Stimulated activated CD4-positive, alpha-beta T cell treated with anti-CD3 and anti-CD28 coated beads, Interleukin-15, amount 100 ng/mL, for 48 hours (primary cell): ENCODE measurements around the gene CPD.
"Not testable (repeated sequence)": the region's sequence is repeated elsewhere in the genome, so short reads cannot be mapped to it uniquely, and the experiment has no call there.

Experiments
- DNase-seq, 2 donors: peaks; one replicate each; pipeline ENCODE4 v3.0.0-alpha.2; 2020; ENCODE audit warnings: low read depth in 2 of 2

The CPD gene

DNA sequence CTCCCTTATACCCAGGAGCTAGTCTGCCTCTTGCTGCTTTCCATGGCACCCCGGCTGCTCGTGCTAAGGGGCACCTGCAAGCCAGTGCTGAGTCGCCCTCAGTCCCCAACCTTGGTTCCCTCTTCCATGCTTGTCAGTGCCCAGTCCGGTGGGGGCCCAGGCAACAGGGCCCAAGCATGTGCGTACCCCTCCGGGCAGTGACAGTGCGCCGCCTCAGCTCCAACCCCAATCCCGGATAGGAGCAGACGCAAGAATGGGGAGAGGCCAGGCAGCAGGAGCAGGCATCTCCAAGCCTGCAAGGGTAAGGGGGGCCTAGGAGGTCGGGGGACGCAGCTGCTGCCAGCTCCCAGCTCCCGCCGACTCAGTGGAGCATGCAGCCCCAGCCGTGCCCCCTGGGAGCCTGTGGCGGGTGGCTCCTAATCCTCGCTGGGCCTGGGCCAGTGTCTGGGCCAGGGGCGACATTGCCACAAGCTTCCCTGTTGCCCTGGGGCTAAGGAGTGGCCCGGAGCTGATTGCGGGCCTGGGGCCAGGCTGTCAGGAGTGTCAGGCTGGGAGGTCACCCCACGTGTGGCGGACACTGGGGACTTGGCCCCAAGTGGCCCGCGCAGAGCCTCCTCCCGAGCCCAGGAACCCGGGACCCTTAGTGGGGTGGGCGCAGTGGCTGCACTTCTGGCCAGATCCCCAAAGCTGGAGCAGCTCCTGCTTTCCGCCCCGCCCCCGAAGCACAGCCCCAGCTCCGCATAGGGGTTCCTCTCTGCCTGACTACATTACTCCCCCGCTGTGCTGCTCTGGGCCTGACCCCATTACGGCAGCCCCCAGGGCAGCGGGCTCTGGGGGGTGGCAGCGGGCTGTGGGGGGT is 9.8 kb downstream of the CPD start:
- DNase-seq = no peak

DNA sequence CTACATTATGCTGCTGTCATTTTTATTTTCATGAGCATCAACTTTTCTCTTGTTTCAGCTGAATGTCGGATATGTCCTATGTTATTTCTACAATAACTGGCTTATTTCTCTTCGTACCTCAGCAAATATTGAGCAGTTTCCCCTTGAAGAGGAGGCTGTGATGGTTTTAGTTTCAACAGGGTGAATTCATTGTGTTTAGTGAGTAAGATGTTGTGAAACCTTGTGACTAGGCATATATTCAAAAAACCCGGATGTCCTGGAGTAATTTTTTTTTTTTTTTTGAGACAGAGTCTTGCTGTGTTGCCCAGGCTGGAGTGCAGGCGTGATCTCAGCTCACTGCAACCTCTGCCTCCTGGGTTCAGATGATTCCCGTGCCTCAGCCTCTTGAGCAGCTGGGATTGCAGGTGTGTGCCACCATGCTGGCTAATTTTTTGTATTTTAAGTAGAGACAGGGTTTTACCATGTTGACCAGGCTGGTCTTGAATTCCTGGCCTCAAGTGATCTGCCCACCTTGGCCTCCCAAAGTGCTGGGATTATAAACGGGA is 11.1 kb downstream of the CPD start:
- no peak for DNase-seq

DNA sequence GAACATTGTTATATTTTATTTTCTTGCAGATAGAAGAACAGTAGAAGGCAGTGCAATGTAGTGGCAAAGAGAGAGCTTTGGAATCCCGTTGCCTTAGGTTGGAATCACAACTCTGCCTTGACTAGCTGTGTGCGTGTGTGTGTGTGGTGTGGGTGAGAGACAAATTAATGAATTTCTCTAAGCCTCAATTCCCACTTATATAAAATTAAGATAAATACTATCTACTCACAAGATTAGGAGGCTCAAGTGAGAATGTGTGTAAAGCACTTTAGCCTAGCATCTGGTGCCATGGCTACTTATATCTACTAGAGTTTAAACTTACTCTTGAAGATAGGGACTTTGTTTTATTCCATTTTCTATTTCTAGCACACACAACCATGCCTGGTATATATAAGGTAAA is 12.8 kb downstream of the CPD start:
- DNase-seq = no peak

DNA sequence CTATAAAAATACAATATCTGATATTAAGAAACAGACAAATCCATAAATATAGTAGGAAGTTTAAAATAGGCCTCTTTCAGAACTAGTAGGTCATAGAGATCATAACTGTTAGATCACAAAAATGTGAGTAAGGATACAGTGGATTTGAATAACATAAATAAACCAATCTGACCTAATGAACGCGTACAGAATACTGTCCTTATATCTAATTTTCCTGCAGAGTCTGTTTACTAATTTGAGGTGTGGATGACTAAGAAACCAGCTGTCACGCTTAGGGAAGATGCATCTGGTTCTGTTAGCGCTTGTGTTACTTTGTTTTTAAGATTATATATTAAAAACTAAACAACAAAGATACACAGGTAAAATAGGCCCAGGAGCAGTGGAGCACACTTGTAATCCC is 14.8 kb downstream of the CPD start:
- no peak for DNase-seq

DNA sequence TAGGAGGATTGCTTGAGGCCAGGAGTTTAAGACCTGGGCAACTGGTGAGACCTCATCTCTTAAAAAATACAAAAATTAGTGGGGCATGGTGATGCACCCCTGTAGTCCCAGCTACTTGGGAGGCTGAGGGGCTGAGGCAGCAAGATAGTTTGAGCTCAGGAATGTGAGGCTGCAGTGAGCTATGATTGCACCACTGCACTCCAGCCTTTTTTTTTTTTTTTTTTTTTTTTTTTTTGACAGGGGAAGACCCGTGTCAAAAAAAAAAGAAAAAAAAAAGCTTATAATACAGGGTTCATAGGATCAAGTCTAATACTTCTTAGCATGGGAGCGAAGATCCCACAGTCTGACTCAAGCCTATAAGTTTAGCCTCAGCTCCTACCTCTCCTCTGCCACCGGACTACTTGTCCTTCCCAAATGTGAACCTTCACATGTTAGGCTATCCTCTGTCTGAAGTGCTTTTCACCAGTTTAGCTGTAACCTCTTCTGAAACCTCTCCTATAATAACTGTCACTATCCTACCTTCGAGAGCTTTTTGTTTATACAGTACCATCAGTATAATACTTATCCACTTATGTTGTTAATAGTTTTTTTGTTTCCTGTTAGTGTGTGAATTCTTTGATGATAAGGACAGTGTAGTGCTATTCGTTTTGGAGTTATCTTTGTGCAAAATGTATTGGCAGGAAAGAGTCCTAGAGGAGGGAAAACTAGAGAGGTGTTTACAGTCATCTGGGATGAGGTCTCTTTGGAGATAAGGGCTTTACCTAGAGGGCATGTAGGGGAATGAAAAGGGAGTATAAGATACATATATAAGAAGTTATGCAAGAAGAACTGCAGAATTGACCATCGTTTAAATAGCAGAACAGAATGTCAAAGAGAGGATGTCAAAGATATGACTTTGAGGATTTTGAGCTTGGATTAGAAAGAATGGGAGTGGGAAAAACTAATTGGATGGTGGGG is 15.5 kb downstream of the CPD start:
- DNase-seq = no peak

DNA sequence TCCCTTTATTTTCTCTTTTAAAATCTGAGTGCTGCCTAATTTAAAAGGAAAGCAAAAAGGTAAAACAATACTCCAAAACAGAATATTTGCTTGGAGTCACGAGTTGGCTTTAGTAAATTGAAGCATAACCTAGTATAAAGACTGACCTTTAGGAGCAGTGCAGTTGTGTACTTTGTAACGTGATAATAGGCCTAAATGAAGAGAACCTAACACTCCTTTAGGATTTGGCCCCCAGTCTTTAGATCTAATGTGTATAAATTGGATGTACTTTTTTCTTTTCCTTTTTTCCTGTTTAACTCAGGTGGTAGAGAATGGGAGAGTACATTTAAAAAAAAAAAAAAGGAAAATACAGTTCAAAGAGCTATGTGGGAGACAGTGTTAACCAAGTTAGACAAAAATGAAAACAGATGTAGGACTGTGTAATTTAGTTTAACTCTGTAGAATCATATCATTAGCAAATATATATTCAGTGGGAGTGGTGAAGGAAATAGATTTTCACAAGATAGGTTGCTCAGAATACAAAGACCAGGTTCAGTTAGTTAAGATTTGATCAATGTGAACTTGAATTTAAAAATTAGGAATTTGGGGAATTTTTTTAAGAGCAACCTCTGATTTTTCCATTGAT is 16.8 kb downstream of the CPD start:
- no peak for DNase-seq

DNA sequence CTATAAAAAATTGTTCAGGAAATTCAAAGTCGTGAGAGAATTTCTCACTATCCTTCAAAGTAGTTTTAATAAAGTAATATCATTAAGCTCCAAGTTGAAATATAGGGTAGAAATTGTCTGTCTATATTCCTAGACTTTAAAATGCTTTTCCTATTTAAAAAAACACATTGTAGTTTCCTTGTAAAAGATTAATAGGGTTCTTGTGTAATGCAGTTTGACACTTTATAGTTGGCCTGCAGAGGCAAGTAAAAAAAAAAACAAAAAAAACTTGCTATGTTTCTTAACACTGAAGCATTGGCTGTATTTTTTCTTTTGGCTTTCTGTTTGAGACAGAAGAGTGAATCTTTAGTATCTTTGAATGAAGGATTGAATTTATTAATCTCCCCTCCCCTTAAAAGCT is 17.4 kb downstream of the CPD start:
- no peak for DNase-seq

DNA sequence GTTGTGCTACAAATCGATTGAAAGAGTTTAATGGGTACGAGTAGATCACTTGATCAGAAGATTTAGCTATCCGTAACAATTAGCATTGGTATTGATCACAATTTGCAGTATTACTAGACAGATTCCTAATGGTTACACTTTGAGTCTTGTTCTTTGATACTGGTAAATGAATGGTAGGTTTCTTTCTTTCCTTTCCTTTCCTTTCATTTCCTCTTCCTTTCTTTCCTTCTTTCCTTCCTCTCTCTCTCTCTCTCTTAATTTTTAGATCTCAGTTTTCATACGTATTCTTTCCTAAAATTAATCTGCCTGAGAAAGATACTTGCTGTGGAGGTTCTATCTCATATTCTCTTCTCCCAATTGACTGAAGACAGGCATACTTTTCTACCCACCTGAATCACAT is 17.9 kb downstream of the CPD start:
- no peak for DNase-seq

DNA sequence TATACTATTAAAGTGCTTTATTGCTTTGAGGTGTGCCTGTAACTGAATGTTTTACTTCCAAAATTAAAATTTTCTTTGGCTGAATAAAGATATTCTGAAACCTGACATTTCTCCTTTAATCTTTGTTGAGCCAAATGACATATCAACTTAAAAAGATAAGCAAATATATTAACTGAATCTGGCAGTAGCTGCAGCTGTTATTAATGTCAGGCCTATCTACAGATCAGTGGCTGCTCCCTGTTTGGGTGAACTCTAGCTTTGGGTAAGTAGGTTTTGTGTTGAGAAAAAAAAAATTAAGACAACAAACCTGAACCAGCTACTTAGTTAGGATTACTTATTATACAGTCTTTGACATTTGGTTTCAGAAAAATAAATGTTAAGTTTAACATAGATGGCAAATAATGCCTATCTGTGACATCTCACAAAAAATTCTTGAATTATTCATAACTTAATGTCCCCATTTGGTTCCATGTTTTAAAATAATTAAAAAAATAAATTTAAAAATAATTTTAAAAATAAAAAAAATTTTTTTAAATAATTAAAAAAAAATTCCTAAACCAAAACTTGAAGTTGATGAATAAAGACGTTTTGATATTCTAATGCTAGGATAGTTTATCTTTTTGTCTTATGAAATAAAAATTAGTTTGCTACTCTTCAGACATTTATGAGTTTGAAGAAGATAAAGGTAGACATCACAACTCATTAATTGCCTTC is 19.8 kb downstream of the CPD start:
- DNase-seq = no peak

DNA sequence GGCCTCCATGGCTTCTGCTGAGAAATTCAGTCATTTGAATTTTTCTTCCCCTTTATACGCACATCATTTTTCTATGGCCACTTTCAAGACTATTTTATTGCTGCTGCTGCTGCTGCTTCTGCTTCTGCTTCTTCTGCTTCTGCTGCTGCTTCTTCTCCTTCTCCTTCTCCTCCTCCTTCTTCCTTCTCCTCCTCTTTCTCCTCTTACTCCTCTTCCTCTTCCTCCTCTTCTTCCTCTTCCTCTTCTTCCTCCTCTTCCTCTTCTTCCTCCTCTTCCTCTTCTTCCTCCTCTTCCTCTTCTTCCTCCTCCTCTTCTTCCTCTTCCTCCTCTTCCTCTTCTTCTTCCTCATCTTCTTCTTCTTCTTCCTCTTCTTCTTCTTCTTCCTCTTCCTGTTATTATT is 22.4 kb downstream of the CPD start:
- DNase-seq = no peak

DNA sequence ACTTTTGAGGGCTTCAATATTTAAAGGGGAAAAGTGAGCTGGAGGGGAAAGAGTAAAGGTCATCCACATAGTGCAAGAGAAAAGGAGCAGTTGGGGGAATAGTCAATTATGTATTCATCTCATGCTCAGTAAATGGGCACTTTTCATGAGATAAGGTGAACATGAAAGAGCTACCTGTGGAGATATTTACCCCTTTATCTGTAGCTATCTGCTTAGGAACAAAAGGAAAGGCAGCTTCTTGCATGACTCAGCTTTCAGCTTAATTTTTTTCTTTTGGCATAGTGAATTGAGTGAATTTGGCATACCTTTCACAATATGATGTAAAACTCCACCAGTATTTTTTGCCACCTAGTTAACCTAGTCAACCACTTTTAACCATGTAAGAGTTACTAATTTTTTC is 26.4 kb downstream of the CPD start:
- DNase-seq = no peak

DNA sequence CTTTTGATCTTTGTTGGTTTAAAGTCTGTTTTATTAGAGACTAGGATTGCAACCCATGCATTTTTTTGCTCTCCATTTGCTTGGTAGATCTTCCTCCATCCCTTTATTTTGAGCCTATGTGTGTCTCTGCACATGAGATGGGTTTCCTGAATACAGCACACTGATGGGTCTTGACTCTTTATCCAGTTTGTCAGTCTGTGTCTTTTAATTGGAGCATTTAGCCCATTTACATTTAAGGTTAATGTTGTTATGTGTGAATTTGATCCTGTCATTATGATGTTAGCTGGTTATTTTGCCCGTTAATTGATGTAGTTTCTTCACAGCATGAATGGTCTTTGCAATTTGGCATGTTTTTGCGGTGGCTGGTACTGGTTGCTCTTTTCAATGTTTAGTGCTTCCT is 31.9 kb downstream of the CPD start:
- DNase-seq = not testable (repeated sequence)

DNA sequence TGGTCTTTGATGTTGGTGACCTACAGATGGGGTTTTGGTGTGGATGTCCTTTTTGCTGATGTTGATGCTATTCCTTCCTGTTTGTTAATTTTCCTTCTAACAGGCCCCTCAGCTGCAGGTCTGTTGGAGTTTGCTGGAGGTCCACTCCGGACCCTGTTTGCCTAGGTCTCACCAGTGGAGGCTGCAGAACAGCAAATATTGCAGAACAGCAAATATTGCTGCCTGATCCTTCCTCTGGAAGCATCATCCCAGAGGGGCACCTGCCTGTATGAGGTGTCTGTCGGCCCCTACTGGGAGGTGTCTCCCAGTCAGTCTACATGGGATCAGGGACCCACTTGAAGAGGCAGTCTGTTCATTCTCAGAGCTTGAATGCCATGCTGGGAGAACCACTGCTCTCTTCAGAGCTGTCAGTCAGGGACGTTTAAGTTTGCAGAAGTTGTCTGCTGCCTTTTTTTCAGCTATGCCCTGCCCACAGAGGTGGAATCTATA is 33.3 kb downstream of the CPD start:
- not testable (repeated sequence) for DNase-seq

DNA sequence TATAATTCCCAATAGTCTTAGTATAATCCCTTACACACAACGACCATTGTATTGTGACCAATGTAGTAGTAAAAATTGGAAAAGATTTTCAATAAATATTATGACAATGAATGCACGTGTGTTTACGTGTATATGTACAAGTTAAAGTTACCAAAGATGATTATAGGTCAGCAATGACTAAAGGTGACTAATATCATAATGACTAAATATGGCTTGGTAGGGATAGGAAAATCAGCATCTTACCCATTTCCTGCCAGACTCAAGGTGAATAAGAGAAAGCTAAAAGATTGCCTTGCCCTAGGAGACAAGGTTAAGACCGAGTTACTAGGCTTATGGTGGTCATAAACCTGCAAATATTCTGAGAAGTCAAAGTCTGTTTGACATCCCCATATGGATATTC is 34.4 kb downstream of the CPD start:
- no peak for DNase-seq

DNA sequence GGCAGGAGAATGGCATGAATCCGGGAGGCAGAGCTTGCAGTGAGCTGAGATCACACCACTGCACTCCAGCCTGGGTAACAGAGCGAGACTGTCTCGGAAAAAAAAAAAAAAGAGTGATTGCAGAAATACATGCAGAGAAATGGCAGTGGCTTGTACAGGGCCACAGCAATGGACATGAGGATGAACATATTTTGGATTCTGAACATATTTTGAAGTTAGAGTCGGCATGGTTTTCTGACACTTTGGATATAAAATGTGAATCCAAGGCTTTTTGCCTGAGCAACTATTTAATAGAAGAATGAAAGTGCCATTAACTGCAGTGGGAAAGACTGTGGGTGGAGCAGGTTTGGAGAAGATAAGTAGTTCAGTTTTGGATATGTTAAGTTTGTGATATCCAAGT is 35.8 kb downstream of the CPD start:
- no peak for DNase-seq

DNA sequence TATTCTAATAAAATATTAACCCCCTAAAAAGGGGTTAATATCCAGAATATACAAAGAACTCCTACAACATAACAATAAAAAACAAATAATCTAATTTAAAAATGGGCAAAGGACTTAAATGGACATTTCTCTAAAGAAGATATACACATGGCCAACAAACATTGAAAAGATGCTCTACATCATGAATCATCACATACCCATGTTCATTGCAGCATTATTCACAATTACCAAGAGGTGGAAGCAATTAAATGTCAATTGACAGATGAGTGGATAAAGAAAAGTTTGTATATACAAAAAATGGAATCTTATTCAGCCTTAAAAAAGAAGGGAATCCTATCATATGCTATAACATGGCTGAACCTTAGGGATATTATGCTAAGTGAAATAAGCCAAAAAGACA is 36.8 kb downstream of the CPD start:
- no peak for DNase-seq

DNA sequence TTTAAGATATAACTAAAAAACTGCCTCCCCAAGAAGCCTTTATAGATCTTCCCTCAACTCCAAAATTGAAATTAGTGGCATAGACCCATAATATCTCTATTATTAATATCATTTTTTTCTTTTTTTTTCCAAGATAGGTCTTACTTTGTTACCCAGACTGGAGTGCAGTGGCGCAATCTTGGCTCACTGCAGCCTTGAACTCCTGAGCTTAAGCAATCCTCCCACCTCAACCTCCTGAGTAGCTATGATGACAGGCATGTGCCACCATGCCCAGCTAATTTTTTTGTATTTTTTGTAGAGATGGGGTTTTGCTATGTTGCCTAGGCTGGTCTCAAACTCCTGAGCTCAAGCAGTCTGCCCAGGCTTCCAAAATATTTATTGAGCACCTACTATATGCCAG is 39.3 kb downstream of the CPD start:
- DNase-seq = not testable (repeated sequence)

DNA sequence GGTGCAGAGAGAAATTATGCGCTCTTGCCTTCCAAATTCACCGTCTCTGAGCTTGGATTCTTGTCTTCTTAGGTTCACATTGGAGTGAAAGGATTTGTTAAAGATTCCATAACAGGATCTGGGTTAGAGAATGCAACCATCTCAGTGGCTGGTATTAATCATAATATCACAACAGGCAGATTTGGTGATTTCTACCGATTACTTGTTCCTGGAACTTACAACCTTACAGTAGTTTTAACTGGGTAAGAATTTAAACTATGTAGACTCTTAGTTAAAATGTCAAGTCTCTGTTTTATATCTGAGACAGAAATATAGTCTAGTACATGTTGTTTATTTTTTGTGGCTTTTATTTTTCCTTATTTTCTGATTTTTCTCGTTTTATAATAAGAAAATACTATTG is 42.9 kb downstream of the CPD start:
- DNase-seq = no peak

DNA sequence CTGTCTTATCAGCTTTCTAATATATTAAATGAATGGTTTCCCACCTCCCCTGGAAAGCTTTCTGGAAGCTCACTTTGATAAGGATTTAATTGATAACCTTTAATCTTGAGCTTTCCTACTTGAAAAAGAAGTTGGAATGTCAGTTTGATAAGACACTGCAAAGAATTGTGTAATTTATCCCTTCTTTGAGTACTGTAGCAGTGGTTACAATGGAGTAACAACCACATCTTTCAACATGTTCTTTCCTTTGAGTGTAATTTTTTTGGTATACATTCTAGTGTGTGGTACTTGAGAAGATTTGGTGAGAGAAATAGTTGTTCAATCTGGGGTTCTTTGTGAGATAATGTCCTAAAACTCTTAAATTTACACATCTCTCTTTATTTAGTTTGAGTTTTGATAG is 43.4 kb downstream of the CPD start:
- DNase-seq = no peak

DNA sequence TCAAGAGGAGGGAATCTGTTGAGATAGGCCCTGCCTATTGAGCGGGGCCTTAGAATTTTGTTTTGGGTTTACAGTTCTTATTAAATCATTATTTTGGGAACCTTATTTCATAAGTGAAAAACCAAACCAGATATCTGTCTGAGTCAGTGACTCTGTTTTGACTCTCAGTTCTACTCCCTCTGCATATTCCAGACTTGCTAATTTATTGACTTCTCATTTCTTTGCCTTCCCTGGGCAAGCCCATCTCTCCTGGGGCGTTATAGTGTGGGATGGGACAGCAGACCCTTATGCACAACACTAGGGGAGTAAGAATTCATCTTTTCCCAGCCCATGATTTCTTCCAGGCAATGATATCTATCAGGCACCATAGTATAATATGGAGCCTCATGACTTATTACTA is 45.7 kb downstream of the CPD start:
- DNase-seq = no peak

DNA sequence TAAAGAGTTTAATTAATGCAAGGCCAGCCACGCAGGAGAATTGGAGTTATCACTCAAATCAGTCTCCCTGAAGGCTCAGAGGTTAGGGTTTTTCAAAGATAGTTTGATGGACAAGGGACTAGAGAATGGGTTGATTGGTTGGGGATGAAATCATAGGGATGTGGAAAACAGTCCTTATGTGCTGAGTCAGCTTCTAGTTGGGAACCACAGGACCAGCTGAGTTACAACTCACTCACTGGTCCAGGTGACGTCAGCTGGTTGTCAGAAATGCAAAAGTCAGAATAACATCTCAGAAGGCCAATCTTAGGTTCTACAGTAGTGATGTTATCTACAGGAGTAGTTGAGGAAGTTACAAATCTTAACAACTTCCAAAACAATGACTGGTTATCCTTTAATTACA is 47.6 kb downstream of the CPD start:
- no peak for DNase-seq
